ENCODE results near the gene LMNB1.
"Not testable (repeated sequence)": the region's sequence is repeated elsewhere in the genome, so short reads cannot be mapped to it uniquely, and the experiment has no call there.

LMNB1 gene

GRCh38 chr5:126763371-126763770, 13.6 kb upstream of the LMNB1 start:
- no peak overlapping the region for H3K27ac ChIP-seq
- no peak for TF ChIP-seq CTCF (conservative IDR thresholded peaks at IDR 0.05)

GRCh38 chr5:126769703-126770102, 7.2 kb upstream of the LMNB1 start:
- no peak overlapping the region for H3K27ac ChIP-seq
- no peak for TF ChIP-seq CTCF (conservative IDR thresholded peaks at IDR 0.05)

GRCh38 chr5:126773536-126773935, 3.4 kb upstream of the LMNB1 start:
- H3K27ac ChIP-seq, result not testable (repeated sequence)

- not testable (repeated sequence) for H3K27ac ChIP-seq
These were observed 2.3 kb upstream of the LMNB1 start for GRCh38 chr5:126774595-126774994.

GRCh38 chr5:126777257-126777974, 480 bp downstream of the LMNB1 start:
- H3K27ac ChIP-seq, result peak overlapping the region; percentile 97
- peak; percentile 15; the same call in 1 of the 2 replicates for TF ChIP-seq CTCF (conservative IDR thresholded peaks at IDR 0.05)

- TF ChIP-seq CTCF (conservative IDR thresholded peaks at IDR 0.05), result no peak
- peak overlapping the region; percentile 97 for H3K27ac ChIP-seq
These were observed 1.2 kb downstream of the LMNB1 start for GRCh38 chr5:126777975-126778674.

- peak overlapping the region; percentile 97 for H3K27ac ChIP-seq
- TF ChIP-seq CTCF (conservative IDR thresholded peaks at IDR 0.05), result no peak
These were observed 1.9 kb downstream of the LMNB1 start for GRCh38 chr5:126778675-126779403.

GRCh38 chr5:126780165-126780827, 3.4 kb downstream of the LMNB1 start:
- TF ChIP-seq CTCF (conservative IDR thresholded peaks at IDR 0.05), result peak; percentile 88
- H3K27ac ChIP-seq, result peak overlapping the region; percentile 97

GRCh38 chr5:126788409-126788808, 11.5 kb downstream of the LMNB1 start:
- not testable (repeated sequence) for H3K27ac ChIP-seq

Data from VCaP (cell line).